ENCODE data around the gene KDM5B.

Gene KDM5B

DNA sequence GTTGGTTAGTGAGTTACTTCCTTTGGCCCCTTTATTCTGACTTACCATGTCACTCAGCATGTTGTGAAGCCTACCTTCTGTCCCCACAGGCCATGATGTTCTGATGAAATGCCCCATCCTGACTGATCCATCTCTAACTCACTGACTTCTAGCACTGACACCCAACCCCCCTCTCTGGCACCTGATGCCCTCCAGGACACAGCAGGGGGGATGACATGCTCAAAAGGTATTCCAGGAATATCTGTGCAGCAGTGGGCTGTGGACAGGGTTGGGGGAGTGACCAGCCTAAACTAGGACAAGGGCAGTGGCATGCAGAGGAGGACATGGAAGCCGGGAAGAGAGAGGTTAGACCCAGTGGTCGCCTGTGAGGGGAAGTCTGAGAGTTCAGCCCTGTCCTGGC is 123.5 kb downstream of the KDM5B start:
- no peak for DNase-seq

- DNase-seq = no peak
These were observed 125.2 kb downstream of the KDM5B start for GRCh38 chr1:202683029-202683428.

- DNase-seq = no peak
These were observed 125.7 kb downstream of the KDM5B start for GRCh38 chr1:202682477-202682876.

DNA sequence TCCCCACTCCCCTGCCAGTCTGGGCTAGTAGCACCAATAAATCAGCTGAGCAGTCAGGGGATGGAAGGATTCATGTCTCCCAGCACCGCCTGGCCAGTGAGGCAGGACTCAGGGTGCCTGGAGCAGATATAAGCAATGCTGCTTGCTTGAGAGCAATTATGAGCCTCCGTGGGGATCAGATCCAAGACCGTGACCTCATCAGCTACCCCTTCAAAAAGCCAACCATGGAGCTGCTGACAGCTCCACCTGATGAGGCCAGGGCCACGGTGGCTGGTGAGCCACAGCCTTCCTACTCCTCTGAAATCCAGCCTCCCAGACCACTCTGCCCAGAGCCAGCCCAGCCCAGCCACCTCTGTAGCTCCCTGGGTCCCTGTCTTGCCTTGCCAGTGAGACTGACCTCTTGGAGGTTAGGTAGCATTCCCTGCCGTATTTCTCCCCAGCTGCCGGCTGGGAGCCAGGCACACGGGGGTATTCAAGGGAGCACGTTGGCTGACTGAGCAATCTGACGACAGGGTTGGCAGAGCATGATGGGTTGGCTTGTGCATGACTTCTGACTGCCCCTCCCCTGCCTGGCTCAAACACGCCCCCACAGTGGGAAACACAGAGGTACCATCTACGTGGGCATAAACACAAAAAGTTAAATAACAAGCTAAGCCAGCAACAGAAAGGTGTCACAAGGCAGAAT is 126.3 kb downstream of the KDM5B start:
- no peak for DNase-seq

DNA sequence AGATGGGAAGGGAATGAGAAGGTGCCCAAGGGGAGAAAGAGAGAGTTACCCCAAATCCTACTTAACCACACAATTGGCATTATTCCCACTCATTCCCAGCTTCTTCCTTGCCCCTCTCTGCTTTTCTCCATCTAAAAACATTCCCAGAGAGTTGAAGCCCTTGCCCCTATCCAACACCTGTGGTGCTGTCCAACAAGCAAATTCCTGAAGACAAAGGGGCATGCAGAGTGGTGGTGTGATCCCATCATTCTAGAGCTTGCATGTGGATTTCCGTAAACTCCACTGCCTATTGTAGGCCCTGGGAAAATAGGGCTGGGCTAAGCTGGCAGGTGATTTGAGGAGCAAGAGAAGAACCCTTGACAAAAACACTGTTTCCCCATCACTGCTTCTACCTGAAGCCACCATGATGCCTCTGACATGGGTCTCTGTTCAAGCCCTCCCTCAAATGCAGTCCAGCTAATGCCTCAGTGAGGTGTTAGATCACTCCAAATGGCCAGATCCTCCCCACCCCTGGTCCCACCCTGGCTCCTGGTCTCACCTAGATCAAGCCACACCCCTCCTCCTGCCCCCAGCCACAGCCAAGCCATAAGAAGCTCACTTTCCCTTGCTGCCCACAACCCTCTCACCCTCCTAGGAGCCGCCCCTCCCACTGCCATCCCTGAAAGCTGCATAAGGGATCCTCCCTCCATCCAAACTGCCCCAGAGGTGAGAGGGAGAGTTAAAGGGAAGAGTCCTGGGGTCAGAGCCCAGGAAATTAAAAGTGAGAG is 127.5 kb downstream of the KDM5B start:
- no peak for DNase-seq

DNA sequence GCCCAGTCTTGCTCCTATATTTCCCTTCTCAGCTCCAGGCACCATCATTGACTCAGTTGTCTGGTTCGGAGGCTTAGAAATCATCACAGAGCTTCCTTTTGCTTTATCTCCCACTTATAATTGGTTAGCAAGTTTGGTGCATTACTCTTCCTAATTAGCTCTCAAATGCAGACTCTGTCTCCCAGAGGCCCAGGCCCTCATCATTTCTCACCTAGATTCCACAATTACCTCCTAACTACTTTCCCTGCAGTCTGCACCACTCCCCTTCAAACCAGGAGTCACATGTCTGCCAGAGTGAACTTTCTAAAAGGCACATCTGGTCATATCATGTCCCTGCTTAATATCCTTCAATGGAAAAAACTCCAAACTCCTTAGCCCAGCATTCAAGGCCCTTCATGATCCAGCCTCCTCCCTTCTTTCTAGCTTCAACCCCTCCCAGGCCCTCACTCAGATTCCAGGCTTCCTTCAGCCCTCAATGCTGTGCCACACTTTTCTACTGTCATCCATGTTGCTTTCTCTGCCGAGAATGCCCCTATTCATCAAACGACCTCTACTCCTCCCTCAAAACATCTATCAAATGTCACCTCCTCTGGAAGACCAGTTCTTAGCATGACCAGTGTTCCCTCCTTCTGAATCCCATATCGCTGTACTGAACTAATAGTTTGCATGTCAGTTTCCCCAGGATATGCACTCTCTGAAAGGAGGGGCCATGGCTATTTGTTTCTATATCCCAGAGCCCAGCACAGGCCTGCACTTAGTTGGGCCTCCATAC is 128.6 kb downstream of the KDM5B start:
- DNase-seq = no peak

- DNase-seq = no peak
These were observed 130.8 kb downstream of the KDM5B start for GRCh38 chr1:202677433-202677832.

Data from NCI-H2029 (cell line).